ENCODE data around the gene KRTAP12-1.
"Not testable (repeated sequence)": the region's sequence is repeated elsewhere in the genome, so short reads cannot be mapped to it uniquely, and the experiment has no call there.

The KRTAP12-1 gene

DNA sequence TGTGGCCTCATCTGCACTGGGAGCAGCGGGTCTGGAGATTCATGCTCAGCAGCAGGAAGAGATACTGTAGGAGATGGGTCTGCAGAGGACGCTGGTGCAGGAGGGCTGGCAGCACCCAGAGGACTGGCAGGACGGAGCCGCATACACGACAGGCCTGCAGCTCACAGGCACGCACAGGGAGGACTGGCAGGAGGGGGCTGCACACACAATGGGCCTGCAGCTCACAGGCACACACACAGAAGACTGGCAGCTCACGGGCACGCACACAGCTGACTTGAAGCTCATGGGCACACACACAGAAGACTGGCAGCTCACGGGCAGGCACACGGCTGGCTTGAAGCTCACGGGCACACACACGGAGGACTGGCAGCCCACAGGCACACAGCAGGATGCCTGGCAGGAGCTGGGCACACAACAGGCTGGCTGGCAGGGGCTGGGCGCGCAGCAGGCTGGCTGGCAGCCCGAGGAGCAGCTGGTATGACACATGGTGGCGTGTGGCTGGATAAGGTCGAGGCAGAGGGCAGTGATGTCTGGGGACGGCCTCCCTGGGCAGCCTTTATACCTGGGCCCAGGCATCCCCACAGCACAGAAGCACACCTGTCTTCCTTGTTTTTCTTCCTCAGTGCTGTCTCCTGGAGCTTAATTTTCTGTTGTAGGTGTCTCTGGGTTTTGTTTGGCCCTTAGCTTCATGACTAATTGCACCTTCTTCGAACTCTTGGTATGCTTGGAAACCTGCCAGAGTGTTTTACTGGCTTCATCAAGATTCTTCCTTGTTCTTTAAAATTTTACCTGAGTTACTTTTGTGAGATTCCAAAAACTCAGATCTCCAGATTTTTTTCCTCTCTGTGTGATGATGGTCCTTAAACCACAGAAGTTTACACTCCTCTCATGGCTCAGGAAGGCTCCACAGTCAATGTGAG, 15.3 kb downstream of the KRTAP12-1 start, which contains the start of gene KRTAP12-2:
Gene KRTAP12-2, minus strand, starts transcription at position 527 of the 920 bp plus-strand sequence. Its CDS starts 41 bp downstream, at position 486.
- ATAC-seq = no peak
- TF ChIP-seq, protein P1, sequence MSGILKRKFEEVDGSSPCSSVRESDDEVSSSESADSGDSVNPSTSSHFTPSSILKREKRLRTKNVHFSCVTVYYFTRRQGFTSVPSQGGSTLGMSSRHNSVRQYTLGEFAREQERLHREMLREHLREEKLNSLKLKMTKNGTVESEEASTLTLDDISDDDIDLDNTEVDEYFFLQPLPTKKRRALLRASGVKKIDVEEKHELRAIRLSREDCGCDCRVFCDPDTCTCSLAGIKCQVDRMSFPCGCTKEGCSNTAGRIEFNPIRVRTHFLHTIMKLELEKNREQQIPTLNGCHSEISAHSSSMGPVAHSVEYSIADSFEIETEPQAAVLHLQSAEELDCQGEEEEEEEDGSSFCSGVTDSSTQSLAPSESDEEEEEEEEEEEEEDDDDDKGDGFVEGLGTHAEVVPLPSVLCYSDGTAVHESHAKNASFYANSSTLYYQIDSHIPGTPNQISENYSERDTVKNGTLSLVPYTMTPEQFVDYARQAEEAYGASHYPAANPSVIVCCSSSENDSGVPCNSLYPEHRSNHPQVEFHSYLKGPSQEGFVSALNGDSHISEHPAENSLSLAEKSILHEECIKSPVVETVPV (CRISPR knock-in tag; IDR thresholded peaks at IDR 0.05) = no peak
- TF ChIP-seq ISL1 (CRISPR knock-in tag; IDR thresholded peaks at IDR 0.05) = no peak
- TF ChIP-seq RARB (CRISPR knock-in tag; IDR thresholded peaks at IDR 0.05) = no peak
- TF ChIP-seq, protein P2, sequence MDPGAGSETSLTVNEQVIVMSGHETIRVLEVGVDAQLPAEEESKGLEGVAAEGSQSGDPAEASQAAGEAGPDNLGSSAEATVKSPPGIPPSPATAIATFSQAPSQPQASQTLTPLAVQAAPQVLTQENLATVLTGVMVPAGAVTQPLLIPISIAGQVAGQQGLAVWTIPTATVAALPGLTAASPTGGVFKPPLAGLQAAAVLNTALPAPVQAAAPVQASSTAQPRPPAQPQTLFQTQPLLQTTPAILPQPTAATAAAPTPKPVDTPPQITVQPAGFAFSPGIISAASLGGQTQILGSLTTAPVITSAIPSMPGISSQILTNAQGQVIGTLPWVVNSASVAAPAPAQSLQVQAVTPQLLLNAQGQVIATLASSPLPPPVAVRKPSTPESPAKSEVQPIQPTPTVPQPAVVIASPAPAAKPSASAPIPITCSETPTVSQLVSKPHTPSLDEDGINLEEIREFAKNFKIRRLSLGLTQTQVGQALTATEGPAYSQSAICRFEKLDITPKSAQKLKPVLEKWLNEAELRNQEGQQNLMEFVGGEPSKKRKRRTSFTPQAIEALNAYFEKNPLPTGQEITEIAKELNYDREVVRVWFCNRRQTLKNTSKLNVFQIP (CRISPR knock-in tag; IDR thresholded peaks at IDR 0.05; ENCODE audit: borderline replicate concordance, low read depth) = no peak
- TF ChIP-seq ZNF565 (CRISPR knock-in tag; conservative IDR thresholded peaks at IDR 0.05; ENCODE audit: low read depth) = no peak
- no peak for TF ChIP-seq TOX (CRISPR knock-in tag; IDR thresholded peaks at IDR 0.05; ENCODE audit: borderline replicate concordance)
- TF ChIP-seq ZNF8 (CRISPR knock-in tag; IDR thresholded peaks at IDR 0.05) = no peak
- TF ChIP-seq BACH2 (CRISPR knock-in tag; IDR thresholded peaks at IDR 0.05; ENCODE audit: borderline replicate concordance) = no peak
- no peak for TF ChIP-seq SNAI2 (CRISPR knock-in tag; IDR thresholded peaks at IDR 0.05)
- TF ChIP-seq, protein P3, sequence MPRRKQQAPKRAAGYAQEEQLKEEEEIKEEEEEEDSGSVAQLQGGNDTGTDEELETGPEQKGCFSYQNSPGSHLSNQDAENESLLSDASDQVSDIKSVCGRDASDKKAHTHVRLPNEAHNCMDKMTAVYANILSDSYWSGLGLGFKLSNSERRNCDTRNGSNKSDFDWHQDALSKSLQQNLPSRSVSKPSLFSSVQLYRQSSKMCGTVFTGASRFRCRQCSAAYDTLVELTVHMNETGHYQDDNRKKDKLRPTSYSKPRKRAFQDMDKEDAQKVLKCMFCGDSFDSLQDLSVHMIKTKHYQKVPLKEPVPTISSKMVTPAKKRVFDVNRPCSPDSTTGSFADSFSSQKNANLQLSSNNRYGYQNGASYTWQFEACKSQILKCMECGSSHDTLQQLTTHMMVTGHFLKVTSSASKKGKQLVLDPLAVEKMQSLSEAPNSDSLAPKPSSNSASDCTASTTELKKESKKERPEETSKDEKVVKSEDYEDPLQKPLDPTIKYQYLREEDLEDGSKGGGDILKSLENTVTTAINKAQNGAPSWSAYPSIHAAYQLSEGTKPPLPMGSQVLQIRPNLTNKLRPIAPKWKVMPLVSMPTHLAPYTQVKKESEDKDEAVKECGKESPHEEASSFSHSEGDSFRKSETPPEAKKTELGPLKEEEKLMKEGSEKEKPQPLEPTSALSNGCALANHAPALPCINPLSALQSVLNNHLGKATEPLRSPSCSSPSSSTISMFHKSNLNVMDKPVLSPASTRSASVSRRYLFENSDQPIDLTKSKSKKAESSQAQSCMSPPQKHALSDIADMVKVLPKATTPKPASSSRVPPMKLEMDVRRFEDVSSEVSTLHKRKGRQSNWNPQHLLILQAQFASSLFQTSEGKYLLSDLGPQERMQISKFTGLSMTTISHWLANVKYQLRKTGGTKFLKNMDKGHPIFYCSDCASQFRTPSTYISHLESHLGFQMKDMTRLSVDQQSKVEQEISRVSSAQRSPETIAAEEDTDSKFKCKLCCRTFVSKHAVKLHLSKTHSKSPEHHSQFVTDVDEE (CRISPR knock-in tag; IDR thresholded peaks at IDR 0.05) = no peak
- TF ChIP-seq GLIS3 (CRISPR knock-in tag; IDR thresholded peaks at IDR 0.05) = no peak

DNA sequence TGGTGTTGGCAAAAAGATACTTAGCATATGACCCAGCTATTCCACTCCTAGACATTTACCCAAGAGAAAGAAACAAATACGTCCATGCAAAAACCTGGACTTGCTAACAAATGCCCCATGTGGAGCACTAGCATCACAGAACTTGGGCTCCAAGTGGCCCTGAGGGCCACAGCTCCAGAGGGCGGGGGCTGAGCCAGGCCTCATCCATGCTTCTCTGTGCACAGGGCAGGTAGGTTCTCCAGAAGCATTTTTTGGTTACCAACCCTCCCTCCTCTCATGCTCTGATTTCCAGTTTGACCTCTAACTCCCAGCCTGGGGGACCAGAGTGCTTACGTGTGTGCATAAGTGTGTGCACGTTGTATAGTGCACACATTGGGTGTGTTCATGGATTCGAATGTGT, 17.3 kb downstream of the KRTAP12-1 start:
- no peak for ATAC-seq
- TF ChIP-seq OSR1 (CRISPR knock-in tag; IDR thresholded peaks at IDR 0.05) = no peak
- TF ChIP-seq SNAI2 (CRISPR knock-in tag; IDR thresholded peaks at IDR 0.05) = no peak
- no peak for TF ChIP-seq BACH2 (CRISPR knock-in tag; IDR thresholded peaks at IDR 0.05; ENCODE audit: borderline replicate concordance)
- no peak for TF ChIP-seq ISL1 (CRISPR knock-in tag; IDR thresholded peaks at IDR 0.05)
- no peak for TF ChIP-seq ESRRG (CRISPR knock-in tag; IDR thresholded peaks at IDR 0.05)
- TF ChIP-seq ZNF8 (CRISPR knock-in tag; IDR thresholded peaks at IDR 0.05) = no peak
- TF ChIP-seq, protein P4, sequence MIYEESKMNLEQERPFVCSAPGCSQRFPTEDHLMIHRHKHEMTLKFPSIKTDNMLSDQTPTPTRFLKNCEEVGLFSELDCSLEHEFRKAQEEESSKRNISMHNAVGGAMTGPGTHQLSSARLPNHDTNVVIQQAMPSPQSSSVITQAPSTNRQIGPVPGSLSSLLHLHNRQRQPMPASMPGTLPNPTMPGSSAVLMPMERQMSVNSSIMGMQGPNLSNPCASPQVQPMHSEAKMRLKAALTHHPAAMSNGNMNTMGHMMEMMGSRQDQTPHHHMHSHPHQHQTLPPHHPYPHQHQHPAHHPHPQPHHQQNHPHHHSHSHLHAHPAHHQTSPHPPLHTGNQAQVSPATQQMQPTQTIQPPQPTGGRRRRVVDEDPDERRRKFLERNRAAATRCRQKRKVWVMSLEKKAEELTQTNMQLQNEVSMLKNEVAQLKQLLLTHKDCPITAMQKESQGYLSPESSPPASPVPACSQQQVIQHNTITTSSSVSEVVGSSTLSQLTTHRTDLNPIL (CRISPR knock-in tag; IDR thresholded peaks at IDR 0.05; ENCODE audit: low read depth) = no peak
- no peak for TF ChIP-seq TOX (CRISPR knock-in tag; IDR thresholded peaks at IDR 0.05; ENCODE audit: borderline replicate concordance)
- no peak for TF ChIP-seq ARNTL (CRISPR knock-in tag; IDR thresholded peaks at IDR 0.05; ENCODE audit: borderline replicate concordance, low read depth)
- TF ChIP-seq, protein P3 (CRISPR knock-in tag; IDR thresholded peaks at IDR 0.05) = no peak
- TF ChIP-seq ZC3H10 (CRISPR knock-in tag; IDR thresholded peaks at IDR 0.05) = no peak
- TF ChIP-seq ZNF70 (CRISPR knock-in tag; IDR thresholded peaks at IDR 0.05) = no peak
- TF ChIP-seq ZFP30 (CRISPR knock-in tag; IDR thresholded peaks at IDR 0.05) = no peak
- no peak for TF ChIP-seq PPARA (CRISPR knock-in tag; IDR thresholded peaks at IDR 0.05; ENCODE audit: borderline replicate concordance)
- no peak for TF ChIP-seq ZFP3 (CRISPR knock-in tag; IDR thresholded peaks at IDR 0.05)
- TF ChIP-seq, protein P5, sequence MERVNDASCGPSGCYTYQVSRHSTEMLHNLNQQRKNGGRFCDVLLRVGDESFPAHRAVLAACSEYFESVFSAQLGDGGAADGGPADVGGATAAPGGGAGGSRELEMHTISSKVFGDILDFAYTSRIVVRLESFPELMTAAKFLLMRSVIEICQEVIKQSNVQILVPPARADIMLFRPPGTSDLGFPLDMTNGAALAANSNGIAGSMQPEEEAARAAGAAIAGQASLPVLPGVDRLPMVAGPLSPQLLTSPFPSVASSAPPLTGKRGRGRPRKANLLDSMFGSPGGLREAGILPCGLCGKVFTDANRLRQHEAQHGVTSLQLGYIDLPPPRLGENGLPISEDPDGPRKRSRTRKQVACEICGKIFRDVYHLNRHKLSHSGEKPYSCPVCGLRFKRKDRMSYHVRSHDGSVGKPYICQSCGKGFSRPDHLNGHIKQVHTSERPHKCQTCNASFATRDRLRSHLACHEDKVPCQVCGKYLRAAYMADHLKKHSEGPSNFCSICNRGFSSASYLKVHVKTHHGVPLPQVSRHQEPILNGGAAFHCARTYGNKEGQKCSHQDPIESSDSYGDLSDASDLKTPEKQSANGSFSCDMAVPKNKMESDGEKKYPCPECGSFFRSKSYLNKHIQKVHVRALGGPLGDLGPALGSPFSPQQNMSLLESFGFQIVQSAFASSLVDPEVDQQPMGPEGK (CRISPR knock-in tag; IDR thresholded peaks at IDR 0.05; ENCODE audit: borderline replicate concordance) = no peak

DNA sequence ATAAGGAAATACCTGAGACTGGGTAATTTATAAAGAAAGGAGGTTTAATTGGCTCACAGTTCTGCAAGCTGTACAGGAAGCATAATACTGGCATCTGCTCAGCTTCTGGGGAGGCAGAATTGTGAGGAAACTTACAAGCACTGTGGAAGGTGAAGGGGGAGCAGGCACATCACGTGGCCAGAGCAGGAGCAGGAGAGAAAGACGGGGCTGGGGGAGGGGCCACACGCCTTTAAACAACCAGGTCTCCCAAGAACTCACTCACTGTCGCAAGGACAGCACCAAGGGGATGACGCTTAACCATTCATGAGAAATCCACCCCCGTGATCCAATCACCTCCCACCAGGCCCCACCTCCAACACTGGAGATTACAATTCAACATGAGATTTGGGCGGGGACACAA, 20.4 kb downstream of the KRTAP12-1 start:
- not testable (repeated sequence) for ATAC-seq

Data from SK-N-SH treated with all-trans-retinoic acid at 6 μM for 48 hours (cell line).